ENCODE results near the gene TLK1.

The TLK1 gene

GRCh38 chr2:171004833-171005232 is 155.9 kb downstream of the TLK1 start:
- no peak for TF ChIP-seq CTCF (IDR thresholded peaks at IDR 0.05; ENCODE audit: low read depth, low read length)
- no peak for DNase-seq (ENCODE audit: extremely low read depth, low read depth)

GRCh38 chr2:171004363-171004762 is 156.3 kb downstream of the TLK1 start:
- DNase-seq (ENCODE audit: extremely low read depth, low read depth), result no peak
- TF ChIP-seq CTCF (IDR thresholded peaks at IDR 0.05; ENCODE audit: low read depth, low read length), result no peak

- no peak for DNase-seq (ENCODE audit: extremely low read depth, low read depth)
- no peak for TF ChIP-seq CTCF (IDR thresholded peaks at IDR 0.05; ENCODE audit: low read depth, low read length)
Observed at GRCh38 chr2:170999654-171000053, 161.0 kb downstream of the TLK1 start.

GRCh38 chr2:170997893-170998597 is 162.6 kb downstream of the TLK1 start:
- no peak for DNase-seq (ENCODE audit: extremely low read depth, low read depth)
- TF ChIP-seq CTCF (IDR thresholded peaks at IDR 0.05; ENCODE audit: low read depth, low read length), result no peak

GRCh38 chr2:170996316-170996715 is 164.4 kb downstream of the TLK1 start:
- no peak for DNase-seq (ENCODE audit: extremely low read depth, low read depth)
- no peak; the same call in 1 of the 2 replicates for TF ChIP-seq CTCF (IDR thresholded peaks at IDR 0.05; ENCODE audit: low read depth, low read length)

GRCh38 chr2:170991398-170992182 is 169.1 kb downstream of the TLK1 start:
- DNase-seq (ENCODE audit: extremely low read depth, low read depth), result no peak
- TF ChIP-seq CTCF (IDR thresholded peaks at IDR 0.05; ENCODE audit: low read depth, low read length), result no peak

GRCh38 chr2:170986566-170987258 is 174.0 kb downstream of the TLK1 start:
- DNase-seq (ENCODE audit: extremely low read depth, low read depth), result no peak
- no peak for TF ChIP-seq CTCF (IDR thresholded peaks at IDR 0.05; ENCODE audit: low read depth, low read length)
